Right ventricle myocardium inferior (tissue), 1 donor: ENCODE measurements around the gene PPP1R13B. TPM values are rescaled to one million over a fixed set of nuclear protein-coding genes. Genes with fewer than 3 reads are reported as not detected.
"Not testable (repeated sequence)": the region's sequence is repeated elsewhere in the genome, so short reads cannot be mapped to it uniquely, and the experiment has no call there.

ENCODE experiments used
- ATAC-seq: fragments of 200-7000 bp; cut with Tn5 transposase; one replicate; pipeline ENCODE4 v1.9.1; 2020; ENCODE audit warnings: mild to moderate bottlenecking, moderate library complexity
- DNase-seq: peaks from one replicate; pipeline ENCODE4 v3.0.0; 2021; ENCODE audit errors: missing footprints
- intact Hi-C: fragments of 100-400 bp; cut with DNase I; formaldehyde crosslinking; loops from one replicate; pipeline ENCODE4 v1.11.0; 2022
- long read RNA-seq: library from polyadenylated mRNA; unstranded; transcript quantifications from one replicate; pipeline ENCODE4 v2.0.0, GENCODE V29; 2021
- total RNA-seq: library from RNA; stranded (reverse); fragmentation: NEBNext Ultra II Directional; extraction: Animal tissue kit (Norgen Biotek cat#: 25700); gene quantifications from one replicate; pipeline ENCODE4 v1.2.1, GENCODE V29; 2021
- donor health status: DM: no; HTN: yes; CAD: no; lungs with severe emphysema.

PPP1R13B gene
- total RNA-seq: 101 TPM
- long read RNA-seq, partial matches to known transcripts: 8 of 19 reads
- long read RNA-seq, other reads (novel, unspliced or antisense): 9 of 19 reads

GRCh38 chr14:103847451-103848174 lies at the start of gene PPP1R13B:
Gene PPP1R13B (minus strand): TSS chr14:103847575. CDS start chr14:103847307, 268 bp downstream.
- peak; percentile 94 for DNase-seq
- ATAC-seq: peak; percentile 97
- intact Hi-C loops: loop anchor here (1.0 kb wide), 1 partner anchor 39 kb away; no protein-coding TSS in a partner anchor

GRCh38 chr14:103896578-103896977 lies 49.2 kb upstream of the PPP1R13B start:
- intact Hi-C loops: no loop called here
- no peak for ATAC-seq
- DNase-seq: no peak

GRCh38 chr14:103894723-103895059 lies 47.3 kb upstream of the PPP1R13B start:
- ATAC-seq: no peak
- DNase-seq: peak; percentile 11
- intact Hi-C loops: no loop called here

GRCh38 chr14:103894034-103894722 lies 46.8 kb upstream of the PPP1R13B start:
- intact Hi-C loops: no loop called here
- DNase-seq (peak; percentile 56), ATAC-seq (no peak)

- intact Hi-C loops: no loop called here
- ATAC-seq: no peak
Measured at GRCh38 chr14:103892247-103892646, 44.9 kb upstream of the PPP1R13B start.

GRCh38 chr14:103891667-103892215 lies 44.4 kb upstream of the PPP1R13B start:
- intact Hi-C loops: no loop called here
- DNase-seq: peak; percentile 9
- ATAC-seq: no peak

More at GRCh38 chr14:103892247-103892646, 44.9 kb upstream of the PPP1R13B start:
- peak; percentile 53 for DNase-seq

GRCh38 chr14:103890821-103891666 lies 43.7 kb upstream of the PPP1R13B start:
- intact Hi-C loops: no loop called here
- DNase-seq: peak; percentile 60
- peak; percentile 12 for ATAC-seq

- ATAC-seq: no peak
- intact Hi-C loops: no loop called here
- no peak for DNase-seq
Measured at GRCh38 chr14:103890052-103890371, 42.6 kb upstream of the PPP1R13B start.

- intact Hi-C loops: no loop called here
- DNase-seq: peak; percentile 64
- ATAC-seq: no peak
Measured at GRCh38 chr14:103889313-103890051, 42.1 kb upstream of the PPP1R13B start.

GRCh38 chr14:103889002-103889312 lies 41.6 kb upstream of the PPP1R13B start:
- intact Hi-C loops, ATAC-seq, DNase-seq: not testable (repeated sequence)

- ATAC-seq: no peak
- intact Hi-C loops: no loop called here
- DNase-seq: peak; percentile 52
Measured at GRCh38 chr14:103887557-103888115, 40.3 kb upstream of the PPP1R13B start.

- intact Hi-C loops: no loop called here
- DNase-seq: peak; percentile 20
- no peak for ATAC-seq
Measured at GRCh38 chr14:103887170-103887501, 39.8 kb upstream of the PPP1R13B start.

- intact Hi-C loops: no loop called here
Measured at GRCh38 chr14:103886304-103887169, 39.2 kb upstream of the PPP1R13B start.

GRCh38 chr14:103885509-103885932 lies 38.1 kb upstream of the PPP1R13B start:
- no peak for DNase-seq
- ATAC-seq: no peak
- intact Hi-C loops: no loop called here

More at GRCh38 chr14:103886304-103887169, 39.2 kb upstream of the PPP1R13B start:
- no peak for ATAC-seq
- no peak for DNase-seq

GRCh38 chr14:103884854-103885253 lies 37.5 kb upstream of the PPP1R13B start:
- intact Hi-C loops: no loop called here
- DNase-seq: peak; percentile 22
- ATAC-seq: no peak

GRCh38 chr14:103883263-103883523 lies 35.8 kb upstream of the PPP1R13B start:
- ATAC-seq (no peak), DNase-seq (no peak)
- intact Hi-C loops: no loop called here

- ATAC-seq: no peak
- intact Hi-C loops: no loop called here
- peak; percentile 68 for DNase-seq
Measured at GRCh38 chr14:103882503-103883262, 35.3 kb upstream of the PPP1R13B start.
